ENCODE results near the gene ACTG1.

GRCh38 chr17:81528384-81528650, 15.7 kb upstream of the ACTG1 start:
- TF ChIP-seq LARP7 (IDR thresholded peaks at IDR 0.05) (no peak), ARID2 (IDR thresholded peaks at IDR 0.05) (no peak), CREB3L1 (IDR thresholded peaks at IDR 0.05; ENCODE audit: borderline replicate concordance, low read depth) (no peak), RBBP5 (IDR thresholded peaks at IDR 0.05; ENCODE audit: borderline replicate concordance, insufficient read depth, low read length, poor library complexity, severe bottlenecking) (no peak), REST (IDR thresholded peaks at IDR 0.05; ENCODE audit: borderline replicate concordance) (no peak), REST (CRISPR knock-in tag; IDR thresholded peaks at IDR 0.05; ENCODE audit: low read depth) (no peak)

Data from K562 (cell line).